BLaER1 (cell line): ENCODE results near the gene FREM2.

ENCODE experiments used
- H3K27ac ChIP-seq: shearing (Covaris generic); formaldehyde crosslinking; 2 replicates; pipeline ENCODE4 v1.8.1; 2022
- H3K27me3 ChIP-seq: shearing (Covaris generic); formaldehyde crosslinking; 2 replicates; pipeline ENCODE4 v1.8.1; 2022
- H3K36me3 ChIP-seq: shearing (Covaris generic); formaldehyde crosslinking; 2 replicates; pipeline ENCODE4 v1.8.1; 2022
- H3K4me1 ChIP-seq: shearing (Covaris generic); formaldehyde crosslinking; 2 replicates; pipeline ENCODE4 v1.8.1; 2022
- H3K4me2 ChIP-seq: shearing (Covaris generic); formaldehyde crosslinking; 2 replicates; pipeline ENCODE4 v1.8.1; 2022
- H3K4me3 ChIP-seq: shearing (Covaris generic); formaldehyde crosslinking; 2 replicates; pipeline ENCODE4 v1.8.1; 2022
- H3K9ac ChIP-seq: shearing (Covaris generic); formaldehyde crosslinking; 2 replicates; pipeline ENCODE4 v1.8.1; 2022
- H3K9me3 ChIP-seq: shearing (Covaris generic); formaldehyde crosslinking; 2 replicates; pipeline ENCODE4 v1.8.1; 2022
- H4K20me1 ChIP-seq: shearing (Covaris generic); formaldehyde crosslinking; 2 replicates; pipeline ENCODE4 v1.8.1; 2022
- Cebpa-rat ChIP-seq: shearing (Covaris generic); IDR thresholded peaks from 2 replicates; pipeline ENCODE4 v1.8.1; 2022

FREM2 gene, protein sequence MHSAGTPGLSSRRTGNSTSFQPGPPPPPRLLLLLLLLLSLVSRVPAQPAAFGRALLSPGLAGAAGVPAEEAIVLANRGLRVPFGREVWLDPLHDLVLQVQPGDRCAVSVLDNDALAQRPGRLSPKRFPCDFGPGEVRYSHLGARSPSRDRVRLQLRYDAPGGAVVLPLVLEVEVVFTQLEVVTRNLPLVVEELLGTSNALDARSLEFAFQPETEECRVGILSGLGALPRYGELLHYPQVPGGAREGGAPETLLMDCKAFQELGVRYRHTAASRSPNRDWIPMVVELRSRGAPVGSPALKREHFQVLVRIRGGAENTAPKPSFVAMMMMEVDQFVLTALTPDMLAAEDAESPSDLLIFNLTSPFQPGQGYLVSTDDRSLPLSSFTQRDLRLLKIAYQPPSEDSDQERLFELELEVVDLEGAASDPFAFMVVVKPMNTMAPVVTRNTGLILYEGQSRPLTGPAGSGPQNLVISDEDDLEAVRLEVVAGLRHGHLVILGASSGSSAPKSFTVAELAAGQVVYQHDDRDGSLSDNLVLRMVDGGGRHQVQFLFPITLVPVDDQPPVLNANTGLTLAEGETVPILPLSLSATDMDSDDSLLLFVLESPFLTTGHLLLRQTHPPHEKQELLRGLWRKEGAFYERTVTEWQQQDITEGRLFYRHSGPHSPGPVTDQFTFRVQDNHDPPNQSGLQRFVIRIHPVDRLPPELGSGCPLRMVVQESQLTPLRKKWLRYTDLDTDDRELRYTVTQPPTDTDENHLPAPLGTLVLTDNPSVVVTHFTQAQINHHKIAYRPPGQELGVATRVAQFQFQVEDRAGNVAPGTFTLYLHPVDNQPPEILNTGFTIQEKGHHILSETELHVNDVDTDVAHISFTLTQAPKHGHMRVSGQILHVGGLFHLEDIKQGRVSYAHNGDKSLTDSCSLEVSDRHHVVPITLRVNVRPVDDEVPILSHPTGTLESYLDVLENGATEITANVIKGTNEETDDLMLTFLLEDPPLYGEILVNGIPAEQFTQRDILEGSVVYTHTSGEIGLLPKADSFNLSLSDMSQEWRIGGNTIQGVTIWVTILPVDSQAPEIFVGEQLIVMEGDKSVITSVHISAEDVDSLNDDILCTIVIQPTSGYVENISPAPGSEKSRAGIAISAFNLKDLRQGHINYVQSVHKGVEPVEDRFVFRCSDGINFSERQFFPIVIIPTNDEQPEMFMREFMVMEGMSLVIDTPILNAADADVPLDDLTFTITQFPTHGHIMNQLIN (N-terminal part only)

DNA sequence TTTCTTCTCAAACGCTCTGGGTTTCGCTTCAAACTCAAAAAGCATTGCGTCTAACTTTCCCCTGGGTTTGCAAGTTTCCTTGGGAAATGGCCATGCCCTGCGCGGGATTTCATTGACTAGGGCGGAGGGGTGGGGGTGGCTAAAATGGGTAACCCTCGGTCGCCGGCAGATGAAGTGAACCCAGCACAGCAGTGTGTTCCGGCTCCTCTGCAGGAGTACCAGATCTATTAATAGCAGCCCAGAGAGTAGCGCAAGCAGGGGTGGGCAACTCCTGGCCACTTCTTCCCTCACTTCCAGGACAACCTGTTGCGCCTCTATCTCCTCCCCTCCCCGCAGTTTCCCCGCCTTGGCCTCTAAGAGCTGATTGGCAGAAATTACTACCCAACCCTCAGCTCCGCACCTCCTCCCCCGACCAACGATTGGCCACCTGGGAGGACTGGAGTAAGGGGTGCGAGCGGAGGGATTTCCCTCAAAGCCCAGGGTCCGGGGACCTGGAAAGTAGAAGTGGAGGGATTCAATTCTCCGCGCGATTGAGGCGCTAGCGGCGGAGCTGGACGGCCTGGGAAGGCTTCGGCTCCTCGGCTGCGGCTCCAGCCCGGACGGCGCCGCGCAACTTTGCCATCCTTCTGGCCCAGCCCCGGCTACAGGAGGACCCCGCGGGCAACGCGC is at the start of gene FREM2:
Gene FREM2, plus strand, starts transcription at position 501 of the 669 bp plus-strand sequence. CDS start 268 bp downstream, outside the sequence.
- no peak within 1 kb of the TSS for H3K27ac ChIP-seq
- no peaks in the 10 kb centered on the region for H3K27me3 ChIP-seq
- H3K4me1 ChIP-seq = no peaks in the 10 kb centered on the region
- H4K20me1 ChIP-seq = no peaks in the 10 kb centered on the region
- no peak within 1 kb of the TSS for H3K4me3 ChIP-seq
- no peak for TF ChIP-seq Cebpa-rat
- no peaks in the 10 kb centered on the region for H3K36me3 ChIP-seq
- H3K4me2 ChIP-seq = no peak within 1 kb of the TSS
- H3K9ac ChIP-seq = no peak within 1 kb of the TSS
- peaks cover 29% of the 10 kb centered on the region for H3K9me3 ChIP-seq

DNA sequence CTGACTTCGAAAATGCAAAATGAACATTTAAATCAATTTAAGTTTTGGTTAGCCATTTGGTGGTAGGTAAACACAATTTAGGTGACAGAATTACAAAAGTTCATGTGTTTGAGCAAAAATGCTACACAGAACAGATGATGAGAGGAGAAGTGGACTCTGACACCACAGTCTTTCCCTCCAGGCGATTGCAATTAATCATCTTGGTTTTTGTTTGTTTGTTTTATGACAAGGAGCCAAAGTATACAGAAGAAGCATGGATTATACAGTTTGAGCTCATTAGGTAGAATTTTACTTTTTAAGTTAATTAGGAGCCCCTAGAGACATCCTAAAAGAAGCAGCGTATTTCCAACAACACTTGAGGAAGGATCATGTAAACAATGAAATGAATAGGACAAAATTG is 49.3 kb upstream of the FREM2 start:
- Histone ChIP-seq H3K4me2 (no peak overlapping the region), H3K4me3 (no peak overlapping the region), H3K36me3 (no peaks in the 10 kb centered on the region), H3K27me3 (no peaks in the 10 kb centered on the region), H3K9me3 (no peaks in the 10 kb centered on the region), H3K9ac (no peak overlapping the region), H3K27ac (no peak overlapping the region), H3K4me1 (no peaks in the 10 kb centered on the region), H4K20me1 (no peaks in the 10 kb centered on the region)
- TF ChIP-seq Cebpa-rat = no peak

DNA sequence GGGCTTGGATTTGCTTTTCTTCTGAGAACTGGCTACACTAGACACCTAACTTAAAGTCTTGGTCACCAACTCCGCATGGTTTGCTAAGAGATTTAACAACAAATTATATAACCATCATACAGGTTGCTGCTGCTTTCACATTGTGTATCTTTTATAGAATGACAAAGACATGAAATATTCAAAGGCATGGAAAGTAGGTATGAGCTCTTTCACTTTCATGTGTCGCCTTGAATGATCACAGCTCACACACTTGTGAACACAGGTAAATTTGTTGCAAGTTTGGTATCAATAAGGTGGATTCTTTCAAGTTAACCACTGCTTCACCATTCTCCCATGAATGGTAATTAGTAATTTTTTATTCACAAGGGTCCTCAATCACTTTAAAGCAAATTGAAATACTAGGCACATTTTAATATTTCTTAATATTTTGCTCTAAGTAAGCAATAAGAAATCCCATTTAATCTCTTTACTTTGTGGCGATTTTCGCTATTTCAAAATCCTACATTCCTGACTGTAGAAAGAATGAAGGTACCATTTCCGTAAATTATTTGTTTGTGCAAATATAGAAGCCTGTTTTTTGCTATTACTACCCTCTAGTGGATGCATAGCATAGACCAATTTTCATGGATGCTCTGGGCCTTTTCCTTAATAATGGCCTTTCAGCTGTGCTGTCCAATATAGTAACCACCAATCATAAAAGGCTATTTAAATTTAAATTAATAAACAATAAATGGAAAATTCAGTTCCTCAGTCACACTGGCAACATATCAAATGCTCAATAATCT is 45.5 kb upstream of the FREM2 start:
- H3K4me3 ChIP-seq = no peak overlapping the region
- H3K27me3 ChIP-seq = no peaks in the 10 kb centered on the region
- H3K9ac ChIP-seq = no peak overlapping the region
- no peaks in the 10 kb centered on the region for H4K20me1 ChIP-seq
- H3K9me3 ChIP-seq = no peaks in the 10 kb centered on the region
- H3K36me3 ChIP-seq = no peaks in the 10 kb centered on the region
- no peak overlapping the region for H3K4me2 ChIP-seq
- TF ChIP-seq Cebpa-rat = no peak
- no peaks in the 10 kb centered on the region for H3K4me1 ChIP-seq
- no peak overlapping the region for H3K27ac ChIP-seq

DNA sequence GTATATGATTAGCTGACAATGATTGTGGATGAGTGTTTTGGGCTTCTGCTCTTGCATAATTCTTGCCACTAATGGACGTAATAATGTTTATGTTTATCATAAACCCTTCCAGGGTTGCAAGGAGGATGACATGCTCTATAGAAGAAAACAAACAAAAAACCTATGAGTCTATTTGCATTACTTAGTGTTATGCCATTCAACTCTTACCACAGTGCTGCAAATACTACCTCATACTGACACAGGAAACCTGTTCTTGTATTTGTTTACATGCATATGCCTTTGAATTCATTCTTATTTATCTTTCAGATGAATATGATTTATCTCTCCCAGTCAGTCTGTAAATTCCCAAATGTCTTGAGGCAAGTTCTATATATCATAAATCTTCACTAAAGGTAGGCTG is 39.6 kb upstream of the FREM2 start:
- Histone ChIP-seq H3K9ac (no peak overlapping the region), H4K20me1 (no peaks in the 10 kb centered on the region), H3K27me3 (no peaks in the 10 kb centered on the region), H3K4me1 (no peaks in the 10 kb centered on the region), H3K4me3 (no peak overlapping the region), H3K27ac (no peak overlapping the region), H3K9me3 (no peaks in the 10 kb centered on the region), H3K36me3 (no peaks in the 10 kb centered on the region), H3K4me2 (no peak overlapping the region)
- TF ChIP-seq Cebpa-rat = no peak

DNA sequence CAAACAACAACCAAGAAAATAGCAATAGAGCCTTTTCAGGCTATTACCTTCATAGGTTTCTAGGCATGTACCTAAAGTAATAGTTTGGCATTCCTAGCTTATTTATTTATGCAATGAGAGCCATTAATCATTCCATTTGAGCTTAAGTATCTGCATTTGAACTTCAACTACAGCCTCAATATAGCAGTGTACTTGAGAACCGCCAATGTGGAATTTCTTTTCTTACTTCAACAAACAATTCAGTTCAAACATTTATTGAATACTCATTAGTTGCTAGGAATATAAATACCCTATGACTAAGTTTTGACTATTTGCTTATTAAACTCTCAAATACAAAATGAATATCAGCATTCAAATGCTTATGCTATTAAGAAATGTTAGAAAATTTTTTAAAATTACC is 38.0 kb upstream of the FREM2 start:
- no peaks in the 10 kb centered on the region for H3K4me1 ChIP-seq
- no peak overlapping the region for H3K27ac ChIP-seq
- no peak overlapping the region for H3K4me2 ChIP-seq
- H3K36me3 ChIP-seq = no peaks in the 10 kb centered on the region
- no peak overlapping the region for H3K9ac ChIP-seq
- H4K20me1 ChIP-seq = no peaks in the 10 kb centered on the region
- TF ChIP-seq Cebpa-rat = no peak
- H3K4me3 ChIP-seq = no peak overlapping the region
- H3K9me3 ChIP-seq = no peaks in the 10 kb centered on the region
- H3K27me3 ChIP-seq = no peaks in the 10 kb centered on the region

DNA sequence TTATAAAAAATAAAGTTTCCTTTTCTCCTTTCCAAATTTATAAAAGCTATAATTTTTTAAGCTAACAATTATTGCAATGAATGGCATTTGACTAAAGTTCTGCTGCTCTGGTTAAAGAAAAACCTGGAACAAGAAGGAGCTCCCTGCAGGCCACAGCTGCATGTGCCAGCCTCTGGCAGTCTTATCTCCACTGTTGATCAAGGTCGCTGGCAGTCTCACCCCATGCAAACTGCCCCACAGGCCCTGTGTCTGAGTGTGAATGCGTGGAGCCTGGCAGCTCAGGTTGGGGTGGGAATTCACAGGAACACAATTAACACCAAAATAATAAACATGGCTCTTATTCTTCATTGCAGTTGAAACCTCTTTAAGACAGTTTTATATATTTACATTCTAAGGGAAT is 30.2 kb upstream of the FREM2 start:
- no peak for TF ChIP-seq Cebpa-rat
- no peak overlapping the region for H3K4me2 ChIP-seq
- H3K27ac ChIP-seq = no peak overlapping the region
- H3K4me1 ChIP-seq = no peaks in the 10 kb centered on the region
- no peaks in the 10 kb centered on the region for H3K9me3 ChIP-seq
- H3K4me3 ChIP-seq = no peak overlapping the region
- H3K36me3 ChIP-seq = no peaks in the 10 kb centered on the region
- no peak overlapping the region for H3K9ac ChIP-seq
- H4K20me1 ChIP-seq = no peaks in the 10 kb centered on the region
- no peaks in the 10 kb centered on the region for H3K27me3 ChIP-seq

DNA sequence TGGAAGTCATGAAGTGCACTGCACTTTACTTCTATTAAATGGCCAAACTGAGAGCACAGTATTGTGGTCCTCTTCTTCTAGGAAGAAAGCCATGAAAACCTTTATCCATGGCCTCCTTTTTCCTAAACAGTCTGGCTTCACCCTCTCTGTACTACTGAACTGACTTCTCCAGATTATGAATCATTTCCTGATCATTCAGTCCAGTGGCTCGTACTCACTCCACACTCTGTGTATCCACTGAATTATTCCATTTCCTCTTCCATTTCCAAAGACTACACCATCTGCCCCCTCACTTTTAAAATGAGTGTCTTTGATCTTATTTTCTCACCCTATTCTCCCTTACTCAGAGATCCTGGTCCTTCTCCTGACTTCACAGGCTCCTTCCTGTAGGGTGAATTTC is 29.7 kb upstream of the FREM2 start:
- no peaks in the 10 kb centered on the region for H3K27me3 ChIP-seq
- H3K27ac ChIP-seq = no peak overlapping the region
- no peaks in the 10 kb centered on the region for H3K4me1 ChIP-seq
- no peak for TF ChIP-seq Cebpa-rat
- H4K20me1 ChIP-seq = no peaks in the 10 kb centered on the region
- no peaks in the 10 kb centered on the region for H3K9me3 ChIP-seq
- H3K9ac ChIP-seq = no peak overlapping the region
- no peaks in the 10 kb centered on the region for H3K36me3 ChIP-seq
- no peak overlapping the region for H3K4me2 ChIP-seq
- H3K4me3 ChIP-seq = no peak overlapping the region

DNA sequence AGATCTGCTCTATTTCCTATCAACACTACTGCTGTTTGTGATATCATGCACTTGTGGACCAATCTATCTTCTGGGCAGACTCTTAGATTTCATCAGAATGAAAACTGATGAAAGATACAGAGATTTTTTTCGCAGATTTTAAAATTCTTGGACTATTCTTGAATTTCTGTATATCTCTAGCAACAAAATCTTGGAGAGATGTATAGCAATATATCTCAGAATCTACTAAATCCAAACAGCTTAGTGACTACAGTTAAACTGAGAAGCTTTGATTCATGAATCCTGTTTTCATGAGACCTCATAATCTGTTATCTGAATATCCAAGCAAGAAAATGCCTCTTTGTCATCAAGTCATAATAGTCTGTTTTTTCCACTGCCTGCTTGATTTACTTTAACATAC is 28.0 kb upstream of the FREM2 start:
- Histone ChIP-seq H3K36me3 (no peaks in the 10 kb centered on the region), H3K4me1 (no peaks in the 10 kb centered on the region), H3K27ac (no peak overlapping the region), H4K20me1 (no peaks in the 10 kb centered on the region), H3K9ac (no peak overlapping the region), H3K4me2 (no peak overlapping the region), H3K9me3 (no peaks in the 10 kb centered on the region), H3K4me3 (no peak overlapping the region), H3K27me3 (no peaks in the 10 kb centered on the region)
- TF ChIP-seq Cebpa-rat = no peak
